ENCODE data around the gene NSMCE1. TPM values are rescaled to one million over a fixed set of nuclear protein-coding genes. Genes with fewer than 3 reads are reported as not detected.
"Not testable (repeated sequence)": the region's sequence is repeated elsewhere in the genome, so short reads cannot be mapped to it uniquely, and the experiment has no call there.

Gene NSMCE1
- total RNA-seq, 1 experiment from 2014 or later, result 16.1 TPM

DNA sequence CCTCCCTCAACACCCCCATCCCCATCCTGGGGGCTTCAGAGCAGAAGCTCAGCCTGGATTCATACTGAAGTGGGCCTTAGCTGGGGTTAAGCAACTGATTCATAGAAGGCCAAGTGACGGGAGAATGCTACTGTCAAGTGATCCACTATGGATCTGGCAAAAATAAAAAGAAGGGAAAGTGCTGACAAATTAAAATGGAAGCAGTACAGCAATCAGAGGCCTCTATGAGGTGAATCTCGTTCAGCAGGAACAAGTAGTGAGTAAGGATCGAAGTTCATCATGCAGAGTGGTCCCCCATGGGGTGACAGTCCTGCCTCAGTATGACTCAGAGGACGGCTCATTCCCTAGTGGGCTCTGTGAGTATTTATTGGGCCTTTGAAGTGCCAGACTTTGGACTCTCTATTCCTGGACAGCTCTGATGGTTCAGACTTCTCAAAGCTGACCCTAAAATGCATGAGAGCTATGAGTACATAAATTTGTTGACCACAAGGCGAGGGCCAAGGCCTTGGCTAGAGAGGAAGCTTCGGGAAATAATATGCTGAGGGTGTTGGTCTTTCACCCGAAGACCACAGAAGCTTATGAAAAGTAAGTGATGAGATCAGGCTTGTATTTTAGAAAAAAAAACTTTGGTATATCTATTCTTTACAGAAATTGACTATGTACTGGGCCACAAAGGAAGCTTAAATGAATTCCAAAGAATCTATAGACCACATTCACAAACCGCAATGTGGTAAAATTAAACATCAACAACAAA, 5.3 kb upstream of the NSMCE1 start:
- DNase-seq (ENCODE audit: low spot score), result no peak
- in situ Hi-C loops (cut with HindIII; ENCODE audit: low sequenced_read_pairs), result no loop called here

DNA sequence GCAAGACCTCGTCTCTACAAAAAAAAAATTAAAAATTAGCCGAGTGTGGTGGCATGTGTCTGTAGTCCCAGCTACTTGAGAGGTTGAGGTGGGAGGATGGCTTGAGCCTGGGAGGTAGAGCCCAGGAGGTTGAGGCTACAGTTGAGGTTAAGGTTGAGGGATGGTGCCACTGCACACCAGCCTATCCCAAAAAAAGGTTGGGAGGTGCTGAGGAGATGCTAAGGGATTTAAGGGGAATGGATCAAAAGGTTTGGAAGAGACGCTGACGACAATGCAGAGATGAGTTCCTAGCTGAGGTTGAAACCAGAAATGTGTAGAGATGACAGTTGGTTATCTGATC, 4.7 kb upstream of the NSMCE1 start:
- in situ Hi-C loops (cut with HindIII; ENCODE audit: low sequenced_read_pairs), result no loop called here
- no peak for DNase-seq (ENCODE audit: low spot score)

DNA sequence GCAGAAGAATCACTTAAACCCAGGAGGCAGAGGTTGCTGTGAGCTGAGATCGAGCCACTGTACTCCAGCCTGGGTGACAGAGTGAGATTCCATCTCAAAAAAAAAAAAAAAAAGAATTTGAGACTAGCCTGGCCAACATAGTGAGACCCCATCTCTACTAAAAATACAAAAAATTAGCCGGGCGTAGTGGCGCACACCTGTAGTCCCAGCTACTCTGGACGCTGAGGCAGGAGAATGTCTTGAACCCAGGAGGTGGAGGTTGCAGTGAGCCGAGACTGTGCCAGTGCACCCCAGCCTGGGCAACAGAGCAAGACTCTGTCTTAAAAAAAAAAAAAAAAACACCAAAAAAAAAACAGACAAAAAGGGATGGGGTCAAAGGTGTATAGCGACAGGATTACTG, 4.1 kb upstream of the NSMCE1 start:
- DNase-seq (ENCODE audit: low spot score); in situ Hi-C loops (cut with HindIII; ENCODE audit: low sequenced_read_pairs): not testable (repeated sequence)

DNA sequence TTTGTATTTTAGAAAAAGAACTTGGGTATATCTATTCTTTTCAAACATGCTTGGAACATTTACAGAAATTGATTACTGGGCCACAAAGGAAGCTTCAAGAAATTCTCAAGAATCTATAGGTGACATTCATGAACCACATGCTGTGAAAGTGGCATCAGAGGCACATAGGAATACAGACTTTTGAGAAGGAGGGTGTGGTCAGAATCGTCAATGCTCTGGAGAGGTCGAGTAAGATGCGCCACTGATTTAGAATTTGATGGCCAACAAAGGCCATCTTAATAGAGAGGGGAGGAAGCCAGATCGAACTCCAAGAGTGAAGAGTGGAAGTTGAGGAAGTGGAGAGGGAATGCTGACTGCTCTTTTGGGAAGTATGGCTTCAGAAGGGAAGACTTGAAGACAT, 3.5 kb upstream of the NSMCE1 start:
- no peak for DNase-seq (ENCODE audit: low spot score)
- in situ Hi-C loops (cut with HindIII; ENCODE audit: low sequenced_read_pairs), result no loop called here

DNA sequence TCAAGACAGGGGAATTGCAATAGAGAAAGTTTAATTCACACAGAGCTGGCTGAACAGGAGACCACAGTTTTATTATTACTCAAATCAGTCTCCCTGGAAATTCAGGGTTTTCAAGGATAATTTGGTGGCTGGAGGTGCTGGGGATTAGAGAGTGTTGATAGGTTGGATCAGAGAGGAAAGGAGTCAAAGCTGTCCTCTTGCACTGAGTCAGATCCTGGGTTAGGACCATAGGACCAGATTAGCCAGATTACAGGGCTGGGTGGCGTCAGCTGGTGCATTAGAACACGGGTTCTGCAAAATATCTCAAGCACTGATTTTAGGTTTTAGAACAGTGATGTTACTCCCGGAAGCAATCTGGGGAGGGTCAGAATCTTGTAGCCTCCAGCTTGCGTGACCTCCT, 1.8 kb upstream of the NSMCE1 start:
- in situ Hi-C loops (cut with HindIII; ENCODE audit: low sequenced_read_pairs), result no loop called here
- no peak for DNase-seq (ENCODE audit: low spot score)

GRCh38 chr16:27269300-27270150, 953 bp upstream of the NSMCE1 start:
- in situ Hi-C loops (cut with HindIII; ENCODE audit: low sequenced_read_pairs), result no loop called here
- no peak for DNase-seq (ENCODE audit: low spot score)

GRCh38 chr16:27267037-27267677, 1.4 kb downstream of the NSMCE1 start:
- no peak for DNase-seq (ENCODE audit: low spot score)
- in situ Hi-C loops (cut with HindIII; ENCODE audit: low sequenced_read_pairs), result no loop called here

- DNase-seq (ENCODE audit: low spot score), result no peak
- in situ Hi-C loops (cut with HindIII; ENCODE audit: low sequenced_read_pairs), result no loop called here
Observed at GRCh38 chr16:27265982-27266381, 2.6 kb downstream of the NSMCE1 start.

DNA sequence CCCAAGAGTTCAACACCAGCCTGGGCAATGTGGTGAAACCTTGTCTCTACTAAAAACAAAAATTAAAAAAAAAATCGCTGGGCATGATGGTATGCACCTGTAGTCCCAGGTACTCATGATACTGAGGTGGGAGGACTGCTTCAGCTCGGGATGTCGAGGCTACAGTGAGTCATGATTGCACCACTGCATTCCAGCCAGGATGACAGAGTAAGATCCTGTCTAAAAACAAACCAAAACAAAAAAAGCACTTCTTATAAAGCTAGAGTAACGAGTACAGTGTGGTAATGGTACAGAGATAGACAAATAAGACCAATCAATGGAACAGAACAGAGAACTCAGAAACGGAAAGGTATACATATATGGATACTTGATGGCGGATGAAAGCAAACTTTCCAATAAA, 4.4 kb downstream of the NSMCE1 start:
- DNase-seq (ENCODE audit: low spot score), result no peak
- in situ Hi-C loops (cut with HindIII; ENCODE audit: low sequenced_read_pairs), result no loop called here

- DNase-seq (ENCODE audit: low spot score); in situ Hi-C loops (cut with HindIII; ENCODE audit: low sequenced_read_pairs): not testable (repeated sequence)
Observed at GRCh38 chr16:27262904-27263423, 5.6 kb downstream of the NSMCE1 start.

DNA sequence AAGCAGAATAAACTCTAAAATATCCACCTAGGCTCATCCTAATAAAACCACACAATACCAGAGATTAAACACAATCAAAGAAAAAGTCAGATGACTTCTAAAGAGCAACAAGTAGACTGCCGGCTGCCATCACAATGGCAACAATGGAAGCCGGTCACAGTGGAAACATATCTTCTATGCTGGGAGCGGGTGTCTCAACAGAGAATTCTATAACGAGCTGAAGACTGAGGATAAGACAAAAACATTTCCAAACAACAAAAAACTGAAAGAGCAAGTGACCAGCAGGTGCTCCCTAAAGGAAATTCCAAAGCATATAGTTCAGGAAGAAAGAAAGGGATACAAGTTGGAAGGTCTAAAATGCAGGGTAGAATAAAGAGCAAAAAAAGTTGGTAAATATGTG, 8.9 kb downstream of the NSMCE1 start:
- DNase-seq (ENCODE audit: low spot score), result no peak
- in situ Hi-C loops (cut with HindIII; ENCODE audit: low sequenced_read_pairs), result no loop called here

GRCh38 chr16:27258241-27258734, 10.3 kb downstream of the NSMCE1 start:
- in situ Hi-C loops (cut with HindIII; ENCODE audit: low sequenced_read_pairs), result no loop called here

DNA sequence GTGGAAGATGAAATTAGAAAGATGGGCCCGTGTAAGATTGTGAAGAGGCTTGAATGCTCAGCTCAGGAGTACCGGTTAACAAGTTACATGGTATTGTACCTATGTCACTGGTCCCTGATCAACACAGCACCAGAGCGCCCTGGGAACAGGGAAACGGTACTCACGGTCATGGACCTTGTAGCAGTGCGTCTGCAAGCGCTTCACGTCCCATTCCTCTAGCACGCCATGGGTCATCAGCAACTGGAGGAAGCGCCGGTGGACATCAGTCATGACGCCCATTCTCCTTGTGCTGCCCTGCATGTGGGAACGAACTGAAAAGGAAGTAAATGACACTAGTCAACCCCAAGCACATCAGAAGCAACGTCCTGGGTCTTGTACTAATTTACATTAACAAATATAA, 11.3 kb downstream of the NSMCE1 start:
- DNase-seq (ENCODE audit: low spot score), result no peak
- in situ Hi-C loops (cut with HindIII; ENCODE audit: low sequenced_read_pairs), result no loop called here

More at GRCh38 chr16:27258241-27258734, 10.3 kb downstream of the NSMCE1 start:
- DNase-seq (ENCODE audit: low spot score), result no peak

GRCh38 chr16:27256861-27257260, 11.7 kb downstream of the NSMCE1 start:
- in situ Hi-C loops (cut with HindIII; ENCODE audit: low sequenced_read_pairs), result no loop called here

DNA sequence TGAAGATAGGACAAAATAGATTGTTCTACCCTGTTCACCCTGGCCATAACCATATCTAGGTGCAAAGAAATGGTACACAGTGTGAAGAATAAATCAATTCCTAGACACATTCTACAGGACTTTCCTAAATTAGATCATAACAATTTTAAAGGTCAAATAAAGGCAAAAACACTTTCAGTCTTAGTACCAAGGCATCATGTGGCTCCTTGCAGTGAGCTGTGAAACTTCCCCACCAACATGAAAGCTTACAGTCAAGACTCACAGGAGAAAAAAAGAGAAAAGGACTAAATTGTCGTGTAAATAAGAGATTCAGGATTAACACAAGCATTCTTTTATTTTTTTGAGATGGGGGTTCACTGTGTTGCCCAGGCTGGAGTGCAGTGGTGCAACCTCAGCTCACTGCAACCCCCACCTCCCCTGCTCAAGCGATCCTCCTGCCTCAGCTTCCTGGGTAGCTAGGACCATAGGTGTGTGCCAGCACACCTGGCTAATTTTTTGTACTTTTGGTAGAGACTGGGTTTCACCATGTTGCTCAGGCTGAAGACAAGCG, 14.2 kb downstream of the NSMCE1 start:
- in situ Hi-C loops (cut with HindIII; ENCODE audit: low sequenced_read_pairs), result no loop called here
- no peak for DNase-seq (ENCODE audit: low spot score)

More at GRCh38 chr16:27256861-27257260, 11.7 kb downstream of the NSMCE1 start:
- no peak for DNase-seq (ENCODE audit: low spot score)

GRCh38 chr16:27253526-27253930, 15.0 kb downstream of the NSMCE1 start:
- no peak for DNase-seq (ENCODE audit: low spot score)
- in situ Hi-C loops (cut with HindIII; ENCODE audit: low sequenced_read_pairs), result no loop called here

GRCh38 chr16:27252206-27252585, 16.4 kb downstream of the NSMCE1 start:
- in situ Hi-C loops (cut with HindIII; ENCODE audit: low sequenced_read_pairs), result no loop called here
- DNase-seq (ENCODE audit: low spot score), result no peak

GRCh38 chr16:27251541-27252205, 16.9 kb downstream of the NSMCE1 start:
- in situ Hi-C loops (cut with HindIII; ENCODE audit: low sequenced_read_pairs), result no loop called here
- DNase-seq (ENCODE audit: low spot score), result no peak

DNA sequence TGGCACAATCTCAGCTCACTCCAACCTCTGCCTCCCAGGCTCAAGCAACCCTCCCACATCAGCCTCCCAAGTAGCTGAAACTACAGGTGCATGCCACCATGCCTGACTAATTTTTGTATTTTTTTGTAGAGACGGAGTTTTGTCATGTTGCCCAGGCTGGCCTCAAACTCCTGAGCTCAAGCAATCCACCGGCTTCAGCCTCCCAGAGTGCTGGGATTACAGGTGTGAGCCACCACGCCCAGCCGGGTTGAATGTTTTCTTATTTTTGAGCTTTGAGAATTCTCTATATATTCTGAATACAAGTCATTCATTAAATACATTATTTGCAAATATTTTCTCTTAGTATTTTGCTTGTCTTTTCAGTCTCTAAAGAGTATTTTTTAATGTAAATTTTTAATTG, 19.7 kb downstream of the NSMCE1 start:
- in situ Hi-C loops (cut with HindIII; ENCODE audit: low sequenced_read_pairs); DNase-seq (ENCODE audit: low spot score): not testable (repeated sequence)

All from G401 (cell line).